PC-3 (cell line): ENCODE results near the gene ZNF92.

Source experiments
- CTCF ChIP-seq: fragments of 300-600 bp; sonication (generic); conservative IDR thresholded peaks from 2 replicates; pipeline ENCODE4 v1.5.1; 2017; ENCODE audit warnings: antibody characterized with exemption, low read depth, mild to moderate bottlenecking, low read length
- EZH2 ChIP-seq: fragments of 300-600 bp; sonication (generic); IDR thresholded peaks from one replicate; pipeline ENCODE4 v1.6.1; 2017; ENCODE audit warnings: antibody characterized with exemption, mild to moderate bottlenecking, low read length; ENCODE audit not compliant: unreplicated experiment
- EZH2phosphoT487 ChIP-seq: fragments of 300-600 bp; sonication (generic); IDR thresholded peaks from 2 replicates; pipeline ENCODE4 v1.6.1; 2018; ENCODE audit warnings: mild to moderate bottlenecking, antibody characterized with exemption, low read length, borderline replicate concordance

GRCh38 chr7:65429642-65430343, 56.1 kb downstream of the ZNF92 start:
- TF ChIP-seq EZH2phosphoT487 (no peak), CTCF (no peak), EZH2 (no peak)
